A549 treated with AZD2906 at 1 μM for 4 hours (cell line): ENCODE results near the gene GORAB. TPM values are rescaled to one million over a fixed set of nuclear protein-coding genes. Genes with fewer than 3 reads are reported as not detected.

Source experiments
- total RNA-seq: library from RNA; stranded (reverse); fragments of 200-300 nt; extraction: Qiagen RNA extraction; gene quantifications from 5 replicates; pipeline ENCODE4 v1.2.3, GENCODE V29; 2022

Gene GORAB, protein sequence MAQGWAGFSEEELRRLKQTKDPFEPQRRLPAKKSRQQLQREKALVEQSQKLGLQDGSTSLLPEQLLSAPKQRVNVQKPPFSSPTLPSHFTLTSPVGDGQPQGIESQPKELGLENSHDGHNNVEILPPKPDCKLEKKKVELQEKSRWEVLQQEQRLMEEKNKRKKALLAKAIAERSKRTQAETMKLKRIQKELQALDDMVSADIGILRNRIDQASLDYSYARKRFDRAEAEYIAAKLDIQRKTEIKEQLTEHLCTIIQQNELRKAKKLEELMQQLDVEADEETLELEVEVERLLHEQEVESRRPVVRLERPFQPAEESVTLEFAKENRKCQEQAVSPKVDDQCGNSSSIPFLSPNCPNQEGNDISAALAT
- total RNA-seq: 6.3 to 7.6 TPM (median 6.5 TPM) in 5 replicates

GRCh38 chr1:170531758-170532657 is at the start of gene GORAB:
Gene GORAB, plus strand, starts transcription at chr1:170532166. Its CDS starts 58 bp downstream, at chr1:170532224.

Other genes starting within 250 kb of the GORAB start
- 0.06 TPM in 1 of 5 replicates, not detected in the others for gene PRRX1, start 132.0 kb downstream of the GORAB start, total RNA-seq